BLaER1 treated with 17β-estradiol and CSF1 and Interleukin-3, amounts not matched to agents 10 nM and 100 nM (cell line): ENCODE measurements around the gene FUT7.

Experiments used
- H3K27ac ChIP-seq, 11 experiments: shearing (Covaris generic); formaldehyde crosslinking; 2 replicates each; pipeline ENCODE4 v1.8.1; 2022
- H3K27me3 ChIP-seq, 11 experiments: shearing (Covaris generic); formaldehyde crosslinking; 2 replicates each; pipeline ENCODE4 v1.8.1; 2022
- H3K36me3 ChIP-seq, 11 experiments: shearing (Covaris generic); formaldehyde crosslinking; 2 replicates each; pipeline ENCODE4 v1.8.1; 2022
- H3K4me1 ChIP-seq, 10 experiments: shearing (Covaris generic); formaldehyde crosslinking; 2 replicates each; pipeline ENCODE4 v1.8.1; 2022
- H3K4me2 ChIP-seq, 11 experiments: shearing (Covaris generic); formaldehyde crosslinking; 2 replicates each; pipeline ENCODE4 v1.8.1; 2022
- H3K4me3 ChIP-seq, 10 experiments: shearing (Covaris generic); formaldehyde crosslinking; 2 replicates each; pipeline ENCODE4 v1.8.1; 2022
- H3K9ac ChIP-seq, 11 experiments: shearing (Covaris generic); formaldehyde crosslinking; 2 replicates each; pipeline ENCODE4 v1.8.1; 2022
- H3K9me3 ChIP-seq, 11 experiments: shearing (Covaris generic); formaldehyde crosslinking; replicated peaks in 1 of 11; 2 replicates each; pipeline ENCODE4 v1.8.1; 2022
- H4K20me1 ChIP-seq, 11 experiments: shearing (Covaris generic); formaldehyde crosslinking; 2 replicates each; pipeline ENCODE4 v1.8.1; 2022
- Cebpa-rat ChIP-seq, 11 experiments: shearing (Covaris generic); IDR thresholded peaks; 2 replicates each; pipeline ENCODE4 v1.8.1; 2022

FUT7 gene

GRCh38 chr9:136996361-136997292, 35.3 kb downstream of the FUT7 start, which contains the start of gene CLIC3:
CLIC3 (minus strand) TSS chr9:136996568; CDS start chr9:136996543, 25 bp downstream.
- Histone ChIP-seq H4K20me1 (peaks cover 0 to 32% (median 11%) of the 10 kb centered on the region in 11 experiments; a peak in 14 of 22 replicates), H3K36me3 (peaks cover 0 to 19% (median 8%) of the 10 kb centered on the region in 11 experiments; a peak in 10 of 22 replicates), H3K27ac (peak within 1 kb of the TSS in 9 of 11 experiments; percentile 44 to 89 (median 76); a peak in 19 of 22 replicates), H3K9ac (peak within 1 kb of the TSS; percentile 47 to 71 (median 57); a peak in 19 of 22 replicates), H3K4me1 (peaks cover 68 to 89% (median 81%) of the 10 kb centered on the region in 10 experiments), H3K4me3 (peak within 1 kb of the TSS in 4 of 10 experiments; percentile 15 to 44 (median 32); a peak in 7 of 20 replicates), H3K27me3 (no peaks in the 10 kb centered on the region; a peak in 1 of 22 replicates), H3K9me3 (no peaks in the 10 kb centered on the region), H3K4me2 (peak within 1 kb of the TSS; percentile 81 to 93 (median 89))
- no peak for TF ChIP-seq Cebpa-rat (IDR thresholded peaks at IDR 0.05)

DNA sequence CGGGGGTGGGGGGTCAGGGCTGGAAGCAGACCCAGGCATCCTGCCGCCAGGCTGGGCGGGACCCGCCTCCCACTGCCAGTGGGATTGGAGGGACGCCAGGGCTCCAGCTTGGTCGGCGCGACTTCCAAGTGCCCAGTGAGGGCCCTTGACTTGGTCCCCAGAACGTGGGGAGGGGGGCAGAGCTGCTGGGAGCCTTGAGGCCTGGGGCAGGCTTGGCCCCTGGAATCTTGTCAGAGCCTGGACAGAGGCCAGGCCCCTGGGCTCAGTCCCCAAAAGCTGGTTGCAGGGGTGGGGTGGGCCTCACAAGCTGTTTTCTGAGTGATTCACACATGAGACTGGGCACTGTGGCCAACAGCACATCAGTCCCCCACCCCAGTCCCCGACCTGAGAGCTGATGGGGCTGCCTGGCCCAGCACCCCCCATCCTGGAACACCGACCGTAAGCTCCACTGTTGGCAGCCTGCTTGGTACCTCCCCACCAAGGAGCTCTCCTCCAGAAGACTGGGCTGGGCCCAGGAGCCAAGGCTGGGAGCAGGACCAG, 36.0 kb downstream of the FUT7 start:
- peaks cover 68 to 88% (median 79%) of the 10 kb centered on the region in 10 experiments for H3K4me1 ChIP-seq
- no peak for TF ChIP-seq Cebpa-rat (IDR thresholded peaks at IDR 0.05)
- H3K27ac ChIP-seq: peak overlapping the region in 9 of 11 experiments; percentile 32 to 89 (median 76); a peak in 19 of 22 replicates
- H3K9me3 ChIP-seq: no peaks in the 10 kb centered on the region
- H3K4me2 ChIP-seq: peak overlapping the region; percentile 81 to 93 (median 89)
- H3K27me3 ChIP-seq: no peaks in the 10 kb centered on the region; a peak in 1 of 22 replicates
- peak overlapping the region in 2 of 10 experiments; percentile 40 to 44; a peak in 4 of 20 replicates for H3K4me3 ChIP-seq
- peak overlapping the region; percentile 47 to 71 (median 57); a peak in 19 of 22 replicates for H3K9ac ChIP-seq
- peaks cover 0 to 32% (median 11%) of the 10 kb centered on the region in 11 experiments; a peak in 14 of 22 replicates for H4K20me1 ChIP-seq
- peaks cover 0 to 19% (median 8%) of the 10 kb centered on the region in 11 experiments; a peak in 10 of 22 replicates for H3K36me3 ChIP-seq

DNA sequence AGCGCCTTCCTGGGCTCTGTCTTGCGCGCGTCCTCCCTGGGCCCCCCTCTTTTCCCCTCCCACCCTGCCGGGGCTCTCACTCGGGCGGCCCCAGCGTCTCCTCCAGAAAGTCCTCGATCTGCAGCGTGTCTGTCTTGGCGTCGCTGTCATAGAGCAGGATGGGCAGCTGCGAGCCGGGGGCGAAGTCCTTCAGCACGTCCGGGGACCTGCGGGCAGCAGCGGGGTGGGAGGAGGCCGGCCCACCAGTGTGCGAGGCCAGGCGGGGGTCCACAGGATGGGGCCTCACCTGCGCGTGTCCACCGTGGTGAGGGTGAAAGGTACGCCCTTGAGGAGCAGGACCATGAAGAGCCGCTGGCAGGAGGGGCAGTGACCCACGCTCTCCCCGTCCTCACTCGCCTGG, 36.5 kb downstream of the FUT7 start:
- Histone ChIP-seq H3K4me2 (peak overlapping the region in 8 of 11 experiments; percentile 81 to 92 (median 89); a peak in 13 of 22 replicates), H4K20me1 (peaks cover 0 to 32% (median 11%) of the 10 kb centered on the region in 11 experiments; a peak in 14 of 22 replicates), H3K9ac (no peak overlapping the region; a peak in 1 of 22 replicates), H3K4me1 (peaks cover 64 to 84% (median 75%) of the 10 kb centered on the region in 10 experiments), H3K9me3 (no peaks in the 10 kb centered on the region), H3K27me3 (no peaks in the 10 kb centered on the region; a peak in 2 of 22 replicates), H3K36me3 (peaks cover 0 to 19% (median 8%) of the 10 kb centered on the region in 11 experiments; a peak in 10 of 22 replicates), H3K4me3 (no peak overlapping the region), H3K27ac (no peak overlapping the region)
- no peak for TF ChIP-seq Cebpa-rat (IDR thresholded peaks at IDR 0.05)

DNA sequence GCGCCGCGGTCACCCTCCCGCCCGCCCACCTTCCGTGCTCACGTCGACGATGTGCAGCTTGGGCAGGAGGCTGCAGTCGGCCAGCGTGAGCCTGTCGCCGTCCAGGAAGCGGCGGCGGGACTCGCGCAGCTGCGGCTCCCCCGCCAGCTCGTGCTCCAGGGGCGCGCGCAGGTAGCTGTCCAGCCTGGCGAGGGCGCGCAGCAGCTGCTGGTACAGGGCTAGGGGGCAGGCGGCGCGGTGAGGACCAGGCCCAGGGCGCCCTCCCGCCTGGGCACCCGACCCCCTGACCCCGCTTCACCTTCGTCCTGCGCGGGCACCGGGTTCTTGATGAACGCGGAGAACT, 37.0 kb downstream of the FUT7 start:
- TF ChIP-seq Cebpa-rat (IDR thresholded peaks at IDR 0.05): no peak
- peaks cover 0 to 32% (median 11%) of the 10 kb centered on the region in 11 experiments; a peak in 14 of 22 replicates for H4K20me1 ChIP-seq
- no peak overlapping the region for H3K27ac ChIP-seq
- peak overlapping the region in 5 of 11 experiments; percentile 81 to 92 (median 89); a peak in 6 of 22 replicates for H3K4me2 ChIP-seq
- H3K36me3 ChIP-seq: peaks cover 0 to 19% (median 8%) of the 10 kb centered on the region in 11 experiments; a peak in 10 of 22 replicates
- no peak overlapping the region for H3K4me3 ChIP-seq
- H3K9me3 ChIP-seq: no peaks in the 10 kb centered on the region
- H3K9ac ChIP-seq: no peak overlapping the region
- peaks cover 59 to 79% (median 70%) of the 10 kb centered on the region in 10 experiments for H3K4me1 ChIP-seq
- no peaks in the 10 kb centered on the region; a peak in 2 of 22 replicates for H3K27me3 ChIP-seq

- H3K27ac ChIP-seq: 0 out of 22 replicates have a peak overlapping the region, but pooled peaks of 1 of the 11 experiments have one; percentile 14
These were observed 37.6 kb downstream of the FUT7 start for GRCh38 chr9:136994180-136994887.

DNA sequence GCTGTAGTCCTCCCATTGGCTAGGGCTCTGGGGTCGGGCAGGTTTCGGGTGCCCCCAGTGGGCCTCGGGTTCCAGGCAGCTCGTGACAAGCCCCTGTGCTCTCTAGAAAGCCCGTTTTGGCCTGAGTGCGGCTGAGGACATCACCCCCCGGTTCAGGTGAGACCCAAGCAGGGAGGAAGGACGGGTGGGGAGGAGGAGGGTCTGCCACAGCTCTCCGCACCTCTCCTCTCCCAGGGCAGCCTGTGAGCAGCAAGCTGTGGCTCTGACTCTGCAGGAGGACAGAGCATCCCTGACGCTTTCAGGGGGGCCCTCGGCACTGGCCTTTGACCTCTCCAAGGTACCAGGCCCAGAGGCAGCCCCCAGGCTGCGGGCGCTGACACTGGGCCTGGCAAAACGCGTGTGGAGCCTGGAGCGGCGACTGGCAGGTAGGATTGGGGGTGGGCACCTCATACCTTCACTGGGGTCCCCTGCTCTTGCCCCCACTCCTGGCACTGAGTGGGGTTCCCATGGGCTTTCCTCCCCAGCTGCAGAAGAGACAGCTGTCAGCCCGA, 39.0 kb downstream of the FUT7 start:
- Histone ChIP-seq H3K27ac (peak overlapping the region in 10 of 11 experiments; percentile 66 to 90 (median 82); a peak in 21 of 22 replicates), H3K27me3 (peaks cover 0 to 12% (median under 1%) of the 10 kb centered on the region in 11 experiments; a peak in 6 of 22 replicates), H3K4me1 (peaks cover 39 to 59% (median 50%) of the 10 kb centered on the region in 10 experiments), H3K4me2 (peak overlapping the region; percentile 96 to 100 (median 99)), H3K36me3 (peaks cover 0 to 19% (median 8%) of the 10 kb centered on the region in 11 experiments; a peak in 10 of 22 replicates), H3K4me3 (peak overlapping the region; percentile 64 to 88 (median 81)), H4K20me1 (peaks cover 0 to 32% (median 11%) of the 10 kb centered on the region in 11 experiments; a peak in 14 of 22 replicates), H3K9me3 (no peaks in the 10 kb centered on the region), H3K9ac (peak overlapping the region; percentile 80 to 90 (median 85))
- no peak for TF ChIP-seq Cebpa-rat (IDR thresholded peaks at IDR 0.05)

More at GRCh38 chr9:136994180-136994887, 37.6 kb downstream of the FUT7 start:
- TF ChIP-seq Cebpa-rat (IDR thresholded peaks at IDR 0.05): no peak
- Histone ChIP-seq H3K4me3 (peak overlapping the region in 1 of 10 experiments; percentile 85; a peak in 1 of 20 replicates), H3K9ac (peak overlapping the region in 8 of 11 experiments; percentile 82 to 90 (median 85); a peak in 10 of 22 replicates), H3K27me3 (no peaks in the 10 kb centered on the region; a peak in 2 of 22 replicates), H3K4me1 (peaks cover 54 to 73% (median 64%) of the 10 kb centered on the region in 10 experiments), H4K20me1 (peaks cover 0 to 32% (median 11%) of the 10 kb centered on the region in 11 experiments; a peak in 14 of 22 replicates), H3K36me3 (peaks cover 0 to 19% (median 8%) of the 10 kb centered on the region in 11 experiments; a peak in 10 of 22 replicates), H3K4me2 (peak overlapping the region; percentile 96 to 100 (median 99); a peak in 18 of 22 replicates), H3K9me3 (no peaks in the 10 kb centered on the region)

DNA sequence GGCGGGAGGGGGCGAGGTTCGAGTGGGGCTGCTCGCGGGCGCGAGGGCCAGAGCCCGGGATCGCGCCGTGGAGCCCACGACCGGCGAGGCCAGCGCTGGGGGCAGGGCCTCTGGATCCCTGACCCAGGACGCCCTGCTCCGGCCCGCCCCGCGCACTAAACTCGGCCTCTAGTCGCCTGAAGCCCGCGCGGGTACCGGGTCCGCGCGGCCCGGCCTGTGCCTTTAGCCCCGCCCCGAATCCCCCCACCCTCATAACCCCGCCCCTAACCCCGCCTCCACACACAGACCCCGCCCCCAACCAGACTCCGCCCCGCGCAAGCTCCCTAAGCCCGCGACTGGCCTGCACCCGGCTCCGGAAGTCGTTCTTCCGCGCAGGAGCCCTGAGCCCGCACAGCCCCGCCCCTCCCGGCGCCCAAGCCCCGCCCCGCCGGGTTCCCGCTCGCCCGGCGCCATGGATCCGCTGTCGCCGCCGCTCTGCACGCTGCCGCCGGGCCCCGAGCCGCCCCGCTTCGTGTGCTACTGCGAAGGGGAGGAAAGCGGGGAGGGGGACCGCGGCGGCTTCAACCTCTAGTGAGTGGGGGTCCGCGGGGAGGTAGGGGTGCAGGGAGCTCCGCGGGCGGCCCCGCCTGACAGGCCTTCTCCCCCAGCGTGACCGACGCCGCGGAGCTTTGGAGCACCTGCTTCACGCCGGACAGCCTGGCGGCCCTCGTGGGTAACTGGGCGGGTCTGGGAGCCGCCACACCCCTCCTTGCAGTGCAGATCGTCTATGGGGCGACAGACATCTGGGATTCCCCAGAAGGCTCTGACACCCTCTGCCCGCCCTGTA, 39.7 kb downstream of the FUT7 start, which contains the start of gene PAXX:
PAXX (plus strand) TSS at position 430 of the 826 bp plus-strand sequence; CDS start at position 452, 22 bp downstream.
- peaks cover 32 to 52% (median 43%) of the 10 kb centered on the region in 10 experiments for H3K4me1 ChIP-seq
- H3K36me3 ChIP-seq: peaks cover 0 to 19% (median 8%) of the 10 kb centered on the region in 11 experiments; a peak in 10 of 22 replicates
- H3K9me3 ChIP-seq: no peaks in the 10 kb centered on the region
- peaks cover 0 to 32% (median 11%) of the 10 kb centered on the region in 11 experiments; a peak in 14 of 22 replicates for H4K20me1 ChIP-seq
- H3K27me3 ChIP-seq: peaks cover 0 to 18% (median 7%) of the 10 kb centered on the region in 11 experiments; a peak in 14 of 22 replicates
- no peak for TF ChIP-seq Cebpa-rat (IDR thresholded peaks at IDR 0.05)
- H3K27ac ChIP-seq: peak within 1 kb of the TSS in 10 of 11 experiments; percentile 66 to 90 (median 82); a peak in 21 of 22 replicates
- H3K4me2 ChIP-seq: peak within 1 kb of the TSS; percentile 96 to 100 (median 99)
- peak within 1 kb of the TSS; percentile 64 to 88 (median 81) for H3K4me3 ChIP-seq
- peak within 1 kb of the TSS; percentile 80 to 90 (median 85) for H3K9ac ChIP-seq
